HG02885 (cell line): Measurements from ENCODE around the gene RNLS.
"Not testable (repeated sequence)": the region's sequence is repeated elsewhere in the genome, so short reads cannot be mapped to it uniquely, and the experiment has no call there.

Experiments used
- ATAC-seq: cut with Tn5 transposase; IDR thresholded peaks from one replicate; pipeline ENCODE4 v1.9.1; 2021; ENCODE audit warnings: mild to moderate bottlenecking; ENCODE audit not compliant: unreplicated experiment, poor library complexity

RNLS gene

DNA sequence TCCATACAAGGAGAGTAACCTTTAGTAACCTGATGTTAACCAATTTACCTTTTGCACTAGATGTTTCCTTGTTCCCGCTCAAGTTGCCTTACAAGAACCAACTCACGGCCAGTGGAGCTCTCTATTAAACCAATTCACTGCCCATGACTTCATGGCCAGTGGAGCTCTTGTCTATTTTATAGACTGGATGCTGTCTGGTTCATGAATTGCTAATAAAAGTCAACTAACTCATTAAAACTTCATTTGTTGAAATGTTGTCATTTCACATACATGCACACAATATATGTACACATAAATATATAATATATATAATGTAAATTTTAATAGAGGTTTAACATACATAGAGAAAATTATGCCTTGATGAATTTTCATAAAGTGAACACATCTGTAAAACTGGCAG is 216.3 kb downstream of the RNLS start:
- no peak for ATAC-seq

- no peak for ATAC-seq
These were observed 220.9 kb downstream of the RNLS start for GRCh38 chr10:88361995-88362807.

- ATAC-seq = no peak
These were observed 221.6 kb downstream of the RNLS start for GRCh38 chr10:88361494-88361893.

- ATAC-seq = not testable (repeated sequence)
These were observed 227.4 kb downstream of the RNLS start for GRCh38 chr10:88355750-88356149.

- ATAC-seq = no peak
These were observed 235.4 kb downstream of the RNLS start for GRCh38 chr10:88347597-88348304.

GRCh38 chr10:88347022-88347421 is 236.1 kb downstream of the RNLS start:
- ATAC-seq = no peak

GRCh38 chr10:88346144-88346977 is 236.8 kb downstream of the RNLS start:
- ATAC-seq = no peak

- no peak for ATAC-seq
These were observed 239.2 kb downstream of the RNLS start for GRCh38 chr10:88343761-88344484.

DNA sequence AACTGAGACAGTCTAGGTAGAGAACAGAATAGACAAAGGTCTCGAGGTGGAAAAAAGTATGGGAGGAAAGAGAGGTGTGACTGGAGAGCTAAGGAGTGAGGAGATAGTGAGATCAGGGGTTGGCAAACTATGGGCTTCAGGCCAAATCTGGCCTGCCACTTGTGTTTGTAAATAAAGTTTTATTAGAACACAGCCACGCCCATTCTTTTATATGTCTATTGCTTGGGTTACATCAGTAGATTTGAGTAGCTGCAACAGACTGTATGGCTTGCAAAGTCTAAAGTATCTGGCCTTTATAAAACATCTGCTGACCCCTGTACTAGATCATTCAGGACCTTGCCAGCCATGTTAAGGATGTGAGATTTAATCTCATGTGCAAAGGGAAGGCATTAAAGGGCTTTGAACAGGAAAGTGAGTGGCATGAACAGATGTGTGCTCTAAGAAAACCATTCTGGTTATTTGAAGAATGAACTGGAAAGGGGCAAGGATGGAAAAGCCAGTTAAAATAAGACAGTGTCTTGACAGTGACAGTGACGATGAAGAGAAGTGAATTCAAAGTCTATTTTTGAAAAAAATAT is 240.3 kb downstream of the RNLS start:
- no peak for ATAC-seq

DNA sequence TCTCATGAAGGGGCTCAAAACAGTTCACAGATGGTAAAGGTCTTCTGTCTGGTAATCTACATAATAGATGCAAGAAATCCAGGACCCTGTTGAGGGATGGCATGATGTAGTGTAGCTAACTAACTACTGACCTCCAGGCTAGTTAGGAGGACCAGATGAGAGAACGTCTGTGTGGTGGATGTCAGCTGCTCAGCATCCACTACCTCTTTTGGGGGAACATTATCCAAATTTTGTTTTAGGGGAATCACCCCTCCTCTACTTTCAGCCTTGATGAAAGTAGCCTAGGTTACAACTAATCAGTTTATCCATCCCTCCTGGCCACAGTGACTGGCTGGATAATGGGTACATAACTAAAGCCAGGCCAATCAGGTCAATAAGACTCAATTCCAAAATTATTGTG is 246.0 kb downstream of the RNLS start:
- ATAC-seq = no peak

GRCh38 chr10:88336334-88336733 is 246.8 kb downstream of the RNLS start:
- no peak for ATAC-seq

DNA sequence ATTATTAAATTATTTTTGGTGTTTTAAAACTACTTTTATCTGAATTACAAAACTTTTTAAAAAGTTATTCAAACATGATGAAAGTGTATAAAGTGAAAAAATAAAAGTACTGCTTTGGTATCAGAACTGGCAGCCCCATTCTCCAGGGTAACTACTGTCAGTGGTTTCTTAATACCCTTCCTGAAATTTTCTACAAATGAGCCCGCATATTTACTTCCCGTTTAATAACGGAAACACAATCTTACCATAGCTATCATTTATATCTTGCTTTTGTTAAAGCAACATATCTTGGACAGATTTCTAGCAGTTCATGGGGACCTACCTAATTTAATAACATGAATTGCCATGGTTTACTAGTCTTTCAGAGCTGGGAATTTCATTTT is 249.9 kb downstream of the RNLS start:
- ATAC-seq = no peak

GRCh38 chr10:88332503-88333247 is 250.4 kb downstream of the RNLS start:
- ATAC-seq = no peak

GRCh38 chr10:88330174-88330573 is 252.9 kb downstream of the RNLS start:
- no peak for ATAC-seq

DNA sequence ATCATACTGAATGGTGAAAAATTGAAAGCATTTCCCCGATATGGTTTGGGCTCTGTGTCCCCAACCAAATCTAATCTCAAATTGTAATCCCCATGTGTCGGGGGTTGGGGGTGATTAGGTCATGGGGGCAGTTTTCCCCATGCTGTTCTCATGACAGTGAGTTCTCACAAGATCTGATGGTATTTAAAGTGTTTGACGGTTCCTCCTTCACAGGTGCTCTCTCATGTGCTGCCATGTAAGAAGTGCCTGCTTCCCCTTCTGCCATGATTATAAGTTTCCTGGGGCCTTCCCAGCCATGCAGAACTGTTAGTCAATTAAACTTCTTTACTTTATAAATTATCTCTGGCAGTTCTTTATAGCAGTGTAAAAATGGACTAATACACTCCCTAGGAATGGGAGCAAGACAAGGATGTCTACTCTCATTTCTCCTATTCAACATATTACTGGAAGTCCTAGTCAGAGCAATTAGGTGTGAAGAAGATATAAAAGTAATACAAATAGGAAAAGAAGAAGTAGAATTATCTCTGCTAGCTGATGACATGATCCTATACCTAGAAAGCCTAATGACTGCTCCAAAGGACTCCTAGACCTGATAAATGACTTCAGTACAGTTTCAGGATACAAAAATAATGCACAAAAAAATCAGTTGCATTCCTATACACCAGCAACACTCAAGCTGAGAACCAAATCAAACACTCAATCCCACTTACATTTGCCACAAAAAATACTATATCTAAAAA is 260.6 kb downstream of the RNLS start:
- ATAC-seq = no peak

GRCh38 chr10:88319960-88320517 is 263.1 kb downstream of the RNLS start:
- ATAC-seq = no peak

DNA sequence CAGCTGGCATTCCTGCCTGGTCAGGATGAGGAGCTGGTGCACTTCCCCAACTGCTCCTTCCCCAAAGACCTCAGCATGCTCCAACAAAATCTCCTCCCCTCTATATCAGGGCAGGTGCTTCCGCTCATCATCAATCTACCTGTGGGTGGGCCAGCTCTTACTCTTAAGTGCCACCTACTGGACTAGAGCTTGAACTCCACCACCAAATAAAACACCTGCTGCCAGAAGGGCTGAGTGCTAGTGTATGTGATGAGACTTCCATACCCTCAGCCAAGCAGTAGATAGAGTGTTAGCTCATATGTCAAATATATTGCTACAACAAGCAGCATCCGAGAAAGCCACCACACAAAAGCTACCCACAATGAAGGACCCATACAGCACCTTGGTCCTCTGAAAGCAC is 264.3 kb downstream of the RNLS start:
- ATAC-seq = no peak

- ATAC-seq = no peak
These were observed 266.0 kb downstream of the RNLS start for GRCh38 chr10:88317099-88317498.
